Measurements from ENCODE around the gene NUDT12. TPM values are rescaled to one million over a fixed set of nuclear protein-coding genes. Genes with fewer than 3 reads are reported as not detected.

Gene NUDT12
- total RNA-seq, 4 donors from 2014 or later, result 6.2 to 24.6 (median 17.2) TPM

DNA sequence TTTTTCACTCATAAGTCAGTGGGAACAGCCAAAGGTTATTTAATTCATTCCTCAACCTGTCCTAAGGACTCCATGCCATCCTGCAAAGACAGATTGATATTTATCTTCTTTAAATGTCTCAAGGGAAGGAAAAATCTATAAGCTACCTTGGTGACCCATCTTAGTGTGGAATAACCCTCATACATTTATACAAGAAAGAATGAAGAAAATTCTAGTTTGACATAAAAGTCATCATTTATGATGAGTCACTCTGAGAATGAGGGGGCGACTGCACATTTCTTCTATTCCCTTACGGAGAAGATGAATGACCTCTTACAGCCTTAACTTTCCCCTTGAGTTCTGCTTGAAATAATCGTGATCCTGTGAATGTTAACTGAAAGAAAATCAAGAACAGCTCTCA, 26.8 kb upstream of the NUDT12 start:
- Histone ChIP-seq H3K9me3 (no peaks in the 10 kb centered on the region), H3K4me1 (no peaks in the 10 kb centered on the region), H3K4me3 (no peak overlapping the region), H3K36me3 (no peaks in the 10 kb centered on the region), H3K27ac (no peak overlapping the region), H3K27me3 (no peaks in the 10 kb centered on the region)
- in situ Hi-C loops (cut with MboI; ENCODE audit: low pct_ligation_motif_present in 1 of 4, low pct_unique_long_range_greater_than_20kb in 1 of 4, low sequenced_read_pairs in 3 of 4), result loop anchor here in 1 of 4 donors (25.0 kb wide), 1 partner anchor 598 kb away; no protein-coding TSS in a partner anchor
- 37 to 58% methylated on average over 3 of the region's 3 CpGs for WGBS, 2 donors (ENCODE audit: low coverage in 1 of 2)
- intact Hi-C loops (cut with DNase I; ENCODE audit: low total_unique reads), result no loop called here
- TF ChIP-seq, protein P1, sequence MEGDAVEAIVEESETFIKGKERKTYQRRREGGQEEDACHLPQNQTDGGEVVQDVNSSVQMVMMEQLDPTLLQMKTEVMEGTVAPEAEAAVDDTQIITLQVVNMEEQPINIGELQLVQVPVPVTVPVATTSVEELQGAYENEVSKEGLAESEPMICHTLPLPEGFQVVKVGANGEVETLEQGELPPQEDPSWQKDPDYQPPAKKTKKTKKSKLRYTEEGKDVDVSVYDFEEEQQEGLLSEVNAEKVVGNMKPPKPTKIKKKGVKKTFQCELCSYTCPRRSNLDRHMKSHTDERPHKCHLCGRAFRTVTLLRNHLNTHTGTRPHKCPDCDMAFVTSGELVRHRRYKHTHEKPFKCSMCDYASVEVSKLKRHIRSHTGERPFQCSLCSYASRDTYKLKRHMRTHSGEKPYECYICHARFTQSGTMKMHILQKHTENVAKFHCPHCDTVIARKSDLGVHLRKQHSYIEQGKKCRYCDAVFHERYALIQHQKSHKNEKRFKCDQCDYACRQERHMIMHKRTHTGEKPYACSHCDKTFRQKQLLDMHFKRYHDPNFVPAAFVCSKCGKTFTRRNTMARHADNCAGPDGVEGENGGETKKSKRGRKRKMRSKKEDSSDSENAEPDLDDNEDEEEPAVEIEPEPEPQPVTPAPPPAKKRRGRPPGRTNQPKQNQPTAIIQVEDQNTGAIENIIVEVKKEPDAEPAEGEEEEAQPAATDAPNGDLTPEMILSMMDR (IDR thresholded peaks at IDR 0.05), result no peak
- no peak for TF ChIP-seq EP300 (IDR thresholded peaks at IDR 0.05; ENCODE audit: low read depth)
- TF ChIP-seq POLR2AphosphoS5 (IDR thresholded peaks at IDR 0.05), result no peak
- no peak for TF ChIP-seq POLR2A (IDR thresholded peaks at IDR 0.05)
- no peak for DNase-seq

- H3K4me3 ChIP-seq, result no peak overlapping the region
- H3K4me1 ChIP-seq, result no peaks in the 10 kb centered on the region
- DNase-seq, result no peak
- H3K27me3 ChIP-seq, result no peaks in the 10 kb centered on the region
- in situ Hi-C loops (cut with MboI; ENCODE audit: low pct_ligation_motif_present in 1 of 4, low pct_unique_long_range_greater_than_20kb in 1 of 4, low sequenced_read_pairs in 3 of 4), result loop anchor here in 1 of 4 donors (25.0 kb wide), 1 partner anchor 600 kb away; no protein-coding TSS in a partner anchor
- WGBS, 2 donors (ENCODE audit: low coverage in 1 of 2), result 22 to 50% methylated on average over 2 of the region's 2 CpGs
- TF ChIP-seq, protein P1 (IDR thresholded peaks at IDR 0.05), result peak in 4 of 5 experiments; percentile 23 to 46 (median 34)
- TF ChIP-seq EP300 (IDR thresholded peaks at IDR 0.05; ENCODE audit: low read depth), result no peak
- no peak overlapping the region for H3K27ac ChIP-seq
- H3K9me3 ChIP-seq, result no peaks in the 10 kb centered on the region
- intact Hi-C loops (cut with DNase I; ENCODE audit: low total_unique reads), result no loop called here
- no peaks in the 10 kb centered on the region for H3K36me3 ChIP-seq
These were observed 24.7 kb upstream of the NUDT12 start for GRCh38 chr5:103587185-103587748.

- Histone ChIP-seq H3K36me3 (no peaks in the 10 kb centered on the region), H3K9me3 (no peaks in the 10 kb centered on the region), H3K27me3 (no peaks in the 10 kb centered on the region), H3K4me1 (no peaks in the 10 kb centered on the region), H3K4me3 (no peak overlapping the region), H3K27ac (no peak overlapping the region)
- 0 to 31% methylated on average over 1 to 2 of the region's 2 CpGs for whole genome bisulfite sequencing, 2 donors (ENCODE audit: low coverage in 1 of 2)
- in situ Hi-C loops (cut with MboI; ENCODE audit: low pct_ligation_motif_present in 1 of 4, low pct_unique_long_range_greater_than_20kb in 1 of 4, low sequenced_read_pairs in 3 of 4), result loop anchor here in 1 of 4 donors (25.0 kb wide), 1 partner anchor 605 kb away; no protein-coding TSS in a partner anchor
- intact Hi-C loops (cut with DNase I; ENCODE audit: low total_unique reads), result no loop called here
- DNase-seq, result peak; percentile 20
- TF ChIP-seq, protein P1 (IDR thresholded peaks at IDR 0.05), result peak; percentile 39 to 45 (median 41)
- no peak for TF ChIP-seq POLR2AphosphoS5 (IDR thresholded peaks at IDR 0.05)
These were observed 19.8 kb upstream of the NUDT12 start for GRCh38 chr5:103582364-103582763.

DNA sequence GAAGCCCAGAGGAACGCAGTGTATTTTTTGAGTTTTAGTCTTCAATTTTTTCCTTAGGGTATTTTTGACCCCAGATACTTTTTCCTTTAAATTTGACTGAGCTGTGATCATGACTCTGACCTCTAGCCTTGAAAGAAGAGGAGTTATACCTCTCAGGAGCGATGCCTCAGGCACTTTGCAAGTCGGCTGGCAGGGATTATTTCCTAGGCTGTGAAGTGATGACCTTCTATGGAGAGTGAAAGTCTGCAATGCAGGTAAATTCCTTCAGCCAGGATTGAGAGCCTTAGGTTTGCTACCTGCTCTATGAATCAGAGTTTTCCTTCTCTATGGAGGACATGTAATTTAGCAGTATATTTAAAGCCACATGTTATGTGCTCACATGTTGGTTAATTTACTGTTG, 10.8 kb upstream of the NUDT12 start:
- in situ Hi-C loops (cut with MboI; ENCODE audit: low pct_ligation_motif_present in 1 of 4, low pct_unique_long_range_greater_than_20kb in 1 of 4, low sequenced_read_pairs in 3 of 4), result no loop called here
- 79 to 83% methylated on average over 1 to 3 of the region's 3 CpGs for WGBS, 2 donors (ENCODE audit: low coverage in 1 of 2)
- no peak overlapping the region for H3K27ac ChIP-seq
- no peaks in the 10 kb centered on the region for H3K4me1 ChIP-seq
- no peaks in the 10 kb centered on the region for H3K27me3 ChIP-seq
- H3K4me3 ChIP-seq, result no peak overlapping the region
- H3K36me3 ChIP-seq, result no peaks in the 10 kb centered on the region
- TF ChIP-seq POLR2AphosphoS5 (IDR thresholded peaks at IDR 0.05) (no peak), POLR2A (IDR thresholded peaks at IDR 0.05) (no peak), EP300 (IDR thresholded peaks at IDR 0.05; ENCODE audit: low read depth) (no peak)
- TF ChIP-seq, protein P1 (IDR thresholded peaks at IDR 0.05), result no peak
- DNase-seq, result no peak
- H3K9me3 ChIP-seq, result no peaks in the 10 kb centered on the region
- intact Hi-C loops (cut with DNase I; ENCODE audit: low total_unique reads), result no loop called here
